GM23338 (cell line): Measurements from ENCODE around the gene PTPN9. TPM values are rescaled to one million over a fixed set of nuclear protein-coding genes. Genes with fewer than 3 reads are reported as not detected.

Experiments used
- ATAC-seq: fragments of 200-7000 bp; cut with Tn5 transposase; 3 replicates; pipeline ENCODE4 v1.9.1; 2020
- DNase-seq: peaks from one replicate; pipeline ENCODE4 v3.0.0-alpha.2; 2015; ENCODE audit warnings: low spot score
- H2AFZ ChIP-seq: fragments of 200-600 bp; sonication (generic); 2 replicates; pipeline ENCODE4 v1.8.0; 2016; ENCODE audit warnings: antibody characterized with exemption, mild to moderate bottlenecking, moderate library complexity
- H3F3A ChIP-seq: fragments of 200-600 bp; sonication (generic); replicated peaks from 2 replicates; pipeline ENCODE4 v1.8.0; 2017; ENCODE audit warnings: antibody characterized with exemption, mixed run types, low read depth
- H3K27ac ChIP-seq: fragments of 200-600 bp; sonication (generic); 2 replicates; pipeline ENCODE4 v1.6.1; 2016; ENCODE audit warnings: low read depth
- H3K27me3 ChIP-seq: fragments of 200-600 bp; sonication (generic); 2 replicates; pipeline ENCODE4 v1.8.0; 2016; ENCODE audit warnings: mild to moderate bottlenecking, mixed run types, moderate library complexity; ENCODE audit not compliant: insufficient read depth
- H3K36me3 ChIP-seq: fragments of 200-600 bp; sonication (generic); 2 replicates; pipeline ENCODE4 v1.8.0; 2016; ENCODE audit warnings: mild to moderate bottlenecking; ENCODE audit not compliant: insufficient read depth
- H3K4me1 ChIP-seq: fragments of 200-600 bp; sonication (generic); 2 replicates; pipeline ENCODE4 v1.8.0; 2016; ENCODE audit warnings: mild to moderate bottlenecking, moderate library complexity; ENCODE audit not compliant: insufficient read depth
- H3K4me2 ChIP-seq: fragments of 200-600 bp; sonication (generic); 2 replicates; pipeline ENCODE4 v1.7.1; 2017; ENCODE audit warnings: mixed run types
- H3K4me3 ChIP-seq: fragments of 200-600 bp; sonication (generic); 2 replicates; pipeline ENCODE4 v1.6.1; 2016; ENCODE audit warnings: mixed run types
- H3K79me2 ChIP-seq: fragments of 200-600 bp; sonication (generic); replicated peaks from 2 replicates; pipeline ENCODE4 v1.8.0; 2017; ENCODE audit warnings: mild to moderate bottlenecking; ENCODE audit not compliant: insufficient read depth
- H3K9me2 ChIP-seq: fragments of 200-600 bp; sonication (generic); 2 replicates; pipeline ENCODE4 v1.8.0; 2017; ENCODE audit not compliant: insufficient read depth
- H4K20me1 ChIP-seq: fragments of 200-600 bp; sonication (generic); replicated peaks from 2 replicates; pipeline ENCODE4 v1.8.0; 2017; ENCODE audit warnings: mild to moderate bottlenecking; ENCODE audit not compliant: insufficient read depth
- H3K27ac Mint-ChIP-seq: 2 replicates; pipeline ENCODE4 v1.8.0; 2020; ENCODE audit warnings: inconsistent platforms, mild to moderate bottlenecking, moderate library complexity, mixed read lengths
- H3K27me3 Mint-ChIP-seq: 3 replicates; pipeline ENCODE4 v1.8.0; 2022; ENCODE audit warnings: low read depth, mild to moderate bottlenecking, moderate library complexity, mixed read lengths, inconsistent platforms; ENCODE audit not compliant: insufficient read depth, poor library complexity
- H3K36me3 Mint-ChIP-seq: 3 replicates; pipeline ENCODE4 v1.8.0; 2021; ENCODE audit warnings: low read depth, mild to moderate bottlenecking, inconsistent platforms, moderate library complexity, mixed read lengths
- H3K4me1 Mint-ChIP-seq: 3 replicates; pipeline ENCODE4 v1.8.0; 2020; ENCODE audit warnings: mild to moderate bottlenecking, inconsistent platforms, mixed read lengths
- H3K4me3 Mint-ChIP-seq: 3 replicates; pipeline ENCODE4 v1.8.0; 2021; ENCODE audit warnings: moderate library complexity, mild to moderate bottlenecking, inconsistent platforms, mixed read lengths
- H3K9me3 Mint-ChIP-seq: 3 replicates; pipeline ENCODE4 v1.8.0; 2020; ENCODE audit warnings: moderate library complexity, mild to moderate bottlenecking, inconsistent platforms, mixed read lengths
- CREB1 ChIP-seq: fragments of 250-450 bp; sonication (Bioruptor Pico); IDR thresholded peaks from 2 replicates; pipeline ENCODE4 v1.5.0; 2020; ENCODE audit warnings: low read depth, mild to moderate bottlenecking, moderate library complexity
- ETS1 ChIP-seq: IDR thresholded peaks from 2 replicates; pipeline ENCODE4 v1.6.1; 2016; ENCODE audit warnings: antibody characterized with exemption
- EZH2 ChIP-seq: fragments of 200-600 bp; sonication (generic); IDR thresholded peaks from one replicate; pipeline ENCODE4 v1.8.0; 2017; ENCODE audit warnings: antibody characterized with exemption, mild to moderate bottlenecking, low read depth; ENCODE audit not compliant: unreplicated experiment
- EZH2phosphoT487 ChIP-seq: fragments of 200-600 bp; sonication (generic); IDR thresholded peaks from one replicate; pipeline ENCODE4 v1.8.1; 2018; ENCODE audit warnings: antibody characterized with exemption; ENCODE audit not compliant: unreplicated experiment
- JUNB ChIP-seq: IDR thresholded peaks from one replicate; pipeline ENCODE4 v1.6.1; 2016; ENCODE audit warnings: antibody characterized with exemption; ENCODE audit not compliant: unreplicated experiment
- NANOG ChIP-seq: IDR thresholded peaks from 2 replicates; pipeline ENCODE4 v1.6.1; 2016; ENCODE audit warnings: antibody characterized with exemption, borderline replicate concordance
- POLR2AphosphoS5 ChIP-seq: IDR thresholded peaks from 2 replicates; pipeline ENCODE4 v1.6.1; 2016; ENCODE audit warnings: antibody characterized with exemption, low read depth
- STAT1 ChIP-seq: IDR thresholded peaks from one replicate; pipeline ENCODE4 v1.6.1; 2016; ENCODE audit warnings: antibody characterized with exemption; ENCODE audit not compliant: unreplicated experiment
- ZNF114 ChIP-seq: fragments of 250-450 bp; sonication (Bioruptor Pico); IDR thresholded peaks from 2 replicates; pipeline ENCODE4 v1.5.0; 2020; ENCODE audit warnings: mild to moderate bottlenecking, moderate library complexity
- ZNF331 ChIP-seq: fragments of 250-450 bp; sonication (Bioruptor Pico); IDR thresholded peaks from 2 replicates; pipeline ENCODE4 v1.5.0; 2020; ENCODE audit warnings: low read depth, mild to moderate bottlenecking, moderate library complexity
- ZNF462 ChIP-seq: fragments of 250-450 bp; sonication (Bioruptor Pico); IDR thresholded peaks from 2 replicates; pipeline ENCODE4 v1.5.0; 2020; ENCODE audit warnings: mild to moderate bottlenecking, moderate library complexity
- polyA plus RNA-seq: library from polyadenylated mRNA; unstranded; fragments of >200 nt; fragmentation: Nextera tagmentation; extraction: Ambion mirVana; gene quantifications from 2 replicates; pipeline ENCODE4 v1.2.1, GENCODE V29; 2016
- total RNA-seq: library from RNA; depleted of rRNA; stranded (reverse); fragments of >200 nt; shearing (Covaris generic); gene quantifications from 2 replicates; pipeline ENCODE4 v1.2.3, GENCODE V29; 2014
- TF ChIP-seq, protein P1 (sequence below): IDR thresholded peaks from one replicate; pipeline ENCODE4 v1.6.1; 2018; ENCODE audit warnings: antibody characterized with exemption; ENCODE audit not compliant: unreplicated experiment
- TF ChIP-seq, protein P2 (sequence below), 2 experiments: fragments of 200-600 bp in 1 of 2; sonication (generic) in 1 of 2; conservative IDR thresholded peaks; 2 replicates each; pipeline versions ENCODE4 v1.5.1 to v1.6.1; 2016 to 2017; ENCODE audit warnings: antibody characterized with exemption in 2 of 2, low read depth in 2 of 2, mild to moderate bottlenecking in 2 of 2, moderate library complexity in 1 of 2

Gene PTPN9
- total and polyA plus RNA-seq, 2 experiments from 2014 or later: 12.1 to 32.7 TPM

DNA sequence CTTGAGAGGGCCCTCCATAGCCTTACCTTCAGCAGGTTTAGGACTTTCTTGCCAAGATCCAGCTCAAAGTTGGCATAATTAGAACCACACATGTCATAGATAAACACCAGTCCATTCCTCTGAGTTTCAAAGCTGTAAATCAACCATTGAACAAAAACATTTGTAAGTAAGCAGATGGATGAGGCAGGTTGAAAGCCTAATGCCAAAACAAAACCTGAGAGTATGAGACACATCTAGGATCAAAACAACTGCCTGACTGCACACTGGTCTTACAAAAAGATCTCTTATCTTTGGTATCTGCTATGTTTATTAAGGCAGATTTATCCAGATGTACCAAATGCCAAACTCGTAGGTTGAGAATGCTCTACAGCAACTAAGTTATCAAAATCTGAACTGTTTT, 61.9 kb downstream of the PTPN9 start:
- Histone ChIP-seq H3K27me3 (no peaks in the 10 kb centered on the region), H2AFZ (no peak overlapping the region), H3K4me1 (no peaks in the 10 kb centered on the region), H4K20me1 (peaks cover 7% of the 10 kb centered on the region), H3K27ac (no peak overlapping the region), H3K79me2 (no peaks in the 10 kb centered on the region), H3K4me2 (no peak overlapping the region), H3K36me3 (peaks cover 54% of the 10 kb centered on the region), H3K9me2 (no peaks in the 10 kb centered on the region), H3K4me3 (no peak overlapping the region), H3F3A (peaks cover 5% of the 10 kb centered on the region; the same call in 1 of the 2 replicates)
- Mint-ChIP-seq H3K27me3 (no peaks in the 10 kb centered on the region), H3K4me3 (no peak overlapping the region), H3K36me3 (peaks cover 68% of the 10 kb centered on the region), H3K9me3 (no peaks in the 10 kb centered on the region), H3K4me1 (no peaks in the 10 kb centered on the region), H3K27ac (no peak overlapping the region)
- TF ChIP-seq, protein P1, sequence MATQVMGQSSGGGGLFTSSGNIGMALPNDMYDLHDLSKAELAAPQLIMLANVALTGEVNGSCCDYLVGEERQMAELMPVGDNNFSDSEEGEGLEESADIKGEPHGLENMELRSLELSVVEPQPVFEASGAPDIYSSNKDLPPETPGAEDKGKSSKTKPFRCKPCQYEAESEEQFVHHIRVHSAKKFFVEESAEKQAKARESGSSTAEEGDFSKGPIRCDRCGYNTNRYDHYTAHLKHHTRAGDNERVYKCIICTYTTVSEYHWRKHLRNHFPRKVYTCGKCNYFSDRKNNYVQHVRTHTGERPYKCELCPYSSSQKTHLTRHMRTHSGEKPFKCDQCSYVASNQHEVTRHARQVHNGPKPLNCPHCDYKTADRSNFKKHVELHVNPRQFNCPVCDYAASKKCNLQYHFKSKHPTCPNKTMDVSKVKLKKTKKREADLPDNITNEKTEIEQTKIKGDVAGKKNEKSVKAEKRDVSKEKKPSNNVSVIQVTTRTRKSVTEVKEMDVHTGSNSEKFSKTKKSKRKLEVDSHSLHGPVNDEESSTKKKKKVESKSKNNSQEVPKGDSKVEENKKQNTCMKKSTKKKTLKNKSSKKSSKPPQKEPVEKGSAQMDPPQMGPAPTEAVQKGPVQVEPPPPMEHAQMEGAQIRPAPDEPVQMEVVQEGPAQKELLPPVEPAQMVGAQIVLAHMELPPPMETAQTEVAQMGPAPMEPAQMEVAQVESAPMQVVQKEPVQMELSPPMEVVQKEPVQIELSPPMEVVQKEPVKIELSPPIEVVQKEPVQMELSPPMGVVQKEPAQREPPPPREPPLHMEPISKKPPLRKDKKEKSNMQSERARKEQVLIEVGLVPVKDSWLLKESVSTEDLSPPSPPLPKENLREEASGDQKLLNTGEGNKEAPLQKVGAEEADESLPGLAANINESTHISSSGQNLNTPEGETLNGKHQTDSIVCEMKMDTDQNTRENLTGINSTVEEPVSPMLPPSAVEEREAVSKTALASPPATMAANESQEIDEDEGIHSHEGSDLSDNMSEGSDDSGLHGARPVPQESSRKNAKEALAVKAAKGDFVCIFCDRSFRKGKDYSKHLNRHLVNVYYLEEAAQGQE: no peak
- no peak for TF ChIP-seq EZH2phosphoT487
- TF ChIP-seq STAT1: no peak
- TF ChIP-seq ZNF331 (CRISPR knock-in tag): no peak
- TF ChIP-seq EZH2: no peak
- no peak for TF ChIP-seq ZNF462 (CRISPR knock-in tag)
- TF ChIP-seq, protein P2, sequence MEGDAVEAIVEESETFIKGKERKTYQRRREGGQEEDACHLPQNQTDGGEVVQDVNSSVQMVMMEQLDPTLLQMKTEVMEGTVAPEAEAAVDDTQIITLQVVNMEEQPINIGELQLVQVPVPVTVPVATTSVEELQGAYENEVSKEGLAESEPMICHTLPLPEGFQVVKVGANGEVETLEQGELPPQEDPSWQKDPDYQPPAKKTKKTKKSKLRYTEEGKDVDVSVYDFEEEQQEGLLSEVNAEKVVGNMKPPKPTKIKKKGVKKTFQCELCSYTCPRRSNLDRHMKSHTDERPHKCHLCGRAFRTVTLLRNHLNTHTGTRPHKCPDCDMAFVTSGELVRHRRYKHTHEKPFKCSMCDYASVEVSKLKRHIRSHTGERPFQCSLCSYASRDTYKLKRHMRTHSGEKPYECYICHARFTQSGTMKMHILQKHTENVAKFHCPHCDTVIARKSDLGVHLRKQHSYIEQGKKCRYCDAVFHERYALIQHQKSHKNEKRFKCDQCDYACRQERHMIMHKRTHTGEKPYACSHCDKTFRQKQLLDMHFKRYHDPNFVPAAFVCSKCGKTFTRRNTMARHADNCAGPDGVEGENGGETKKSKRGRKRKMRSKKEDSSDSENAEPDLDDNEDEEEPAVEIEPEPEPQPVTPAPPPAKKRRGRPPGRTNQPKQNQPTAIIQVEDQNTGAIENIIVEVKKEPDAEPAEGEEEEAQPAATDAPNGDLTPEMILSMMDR (conservative IDR thresholded peaks at IDR 0.05; ENCODE audit: low read depth in 2 of 2): no peak
- TF ChIP-seq JUNB: no peak
- TF ChIP-seq CREB1: no peak
- TF ChIP-seq ZNF114 (CRISPR knock-in tag): no peak
- no peak for TF ChIP-seq POLR2AphosphoS5
- TF ChIP-seq NANOG: no peak
- no peak for TF ChIP-seq ETS1
- DNase-seq (no peak), ATAC-seq (no peak)
